ENCODE results near the gene F8.

DNA sequence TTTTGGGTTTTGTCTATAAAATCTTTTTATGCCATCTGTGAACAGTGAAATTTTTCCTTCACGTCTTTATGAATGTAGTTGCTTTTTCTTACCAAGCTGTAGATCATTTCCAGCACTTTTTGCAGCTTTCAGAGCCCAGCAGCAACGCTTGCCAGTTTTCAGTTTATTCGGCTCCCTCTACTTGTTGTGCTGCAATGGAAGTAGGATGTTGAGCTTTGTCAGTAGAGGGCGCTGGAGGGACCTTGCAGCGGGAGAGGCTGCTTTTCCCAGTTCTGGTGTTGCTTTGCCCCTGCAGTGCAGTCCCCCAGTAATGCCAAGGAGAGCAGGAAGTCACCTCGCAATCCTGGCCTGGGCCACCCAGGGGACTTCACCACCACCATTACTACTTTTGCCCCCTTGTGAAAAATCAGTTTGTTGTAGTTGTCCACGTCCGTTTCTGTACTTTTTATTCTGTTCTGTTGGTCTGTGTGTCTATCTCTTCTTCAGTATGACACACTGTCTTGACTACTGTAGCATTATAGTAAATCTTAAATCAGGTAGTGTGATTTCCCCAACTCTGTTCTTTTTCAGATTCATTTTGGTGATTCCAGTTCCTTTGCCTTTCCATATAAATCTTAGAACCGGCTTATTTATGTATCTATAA, 26.6 kb upstream of the F8 start:
- TF ChIP-seq, protein P1, sequence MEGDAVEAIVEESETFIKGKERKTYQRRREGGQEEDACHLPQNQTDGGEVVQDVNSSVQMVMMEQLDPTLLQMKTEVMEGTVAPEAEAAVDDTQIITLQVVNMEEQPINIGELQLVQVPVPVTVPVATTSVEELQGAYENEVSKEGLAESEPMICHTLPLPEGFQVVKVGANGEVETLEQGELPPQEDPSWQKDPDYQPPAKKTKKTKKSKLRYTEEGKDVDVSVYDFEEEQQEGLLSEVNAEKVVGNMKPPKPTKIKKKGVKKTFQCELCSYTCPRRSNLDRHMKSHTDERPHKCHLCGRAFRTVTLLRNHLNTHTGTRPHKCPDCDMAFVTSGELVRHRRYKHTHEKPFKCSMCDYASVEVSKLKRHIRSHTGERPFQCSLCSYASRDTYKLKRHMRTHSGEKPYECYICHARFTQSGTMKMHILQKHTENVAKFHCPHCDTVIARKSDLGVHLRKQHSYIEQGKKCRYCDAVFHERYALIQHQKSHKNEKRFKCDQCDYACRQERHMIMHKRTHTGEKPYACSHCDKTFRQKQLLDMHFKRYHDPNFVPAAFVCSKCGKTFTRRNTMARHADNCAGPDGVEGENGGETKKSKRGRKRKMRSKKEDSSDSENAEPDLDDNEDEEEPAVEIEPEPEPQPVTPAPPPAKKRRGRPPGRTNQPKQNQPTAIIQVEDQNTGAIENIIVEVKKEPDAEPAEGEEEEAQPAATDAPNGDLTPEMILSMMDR (conservative IDR thresholded peaks at IDR 0.05; ENCODE audit: low read depth, low read length): peak; percentile 52
- TF ChIP-seq POLR2A (IDR thresholded peaks at IDR 0.05; ENCODE audit: low read depth, low read length) (no peak), SMC3 (IDR thresholded peaks at IDR 0.05; ENCODE audit: low read depth, low read length) (no peak), MXI1 (IDR thresholded peaks at IDR 0.05; ENCODE audit: borderline replicate concordance, low read depth, low read length) (no peak), RFX5 (IDR thresholded peaks at IDR 0.05; ENCODE audit: low read depth, low read length) (no peak), FOS (IDR thresholded peaks at IDR 0.05; ENCODE audit: low read depth, low read length) (no peak)
- TF ChIP-seq, protein P2, sequence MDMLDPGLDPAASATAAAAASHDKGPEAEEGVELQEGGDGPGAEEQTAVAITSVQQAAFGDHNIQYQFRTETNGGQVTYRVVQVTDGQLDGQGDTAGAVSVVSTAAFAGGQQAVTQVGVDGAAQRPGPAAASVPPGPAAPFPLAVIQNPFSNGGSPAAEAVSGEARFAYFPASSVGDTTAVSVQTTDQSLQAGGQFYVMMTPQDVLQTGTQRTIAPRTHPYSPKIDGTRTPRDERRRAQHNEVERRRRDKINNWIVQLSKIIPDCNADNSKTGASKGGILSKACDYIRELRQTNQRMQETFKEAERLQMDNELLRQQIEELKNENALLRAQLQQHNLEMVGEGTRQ (IDR thresholded peaks at IDR 0.05; ENCODE audit: low read depth, low read length): no peak
